SU-DHL-6 (cell line): Measurements from ENCODE around the gene NLGN1.

Source experiments
- CTCF ChIP-seq: fragments of 200-600 bp; sonication (generic); IDR thresholded peaks from one replicate; pipeline ENCODE4 v1.5.1; 2017; ENCODE audit warnings: antibody characterized with exemption, mild to moderate bottlenecking, low read length, moderate library complexity; ENCODE audit not compliant: insufficient read depth, poor library complexity, severe bottlenecking
- EZH2phosphoT487 ChIP-seq: fragments of 200-600 bp; sonication (generic), shearing (Covaris generic); conservative IDR thresholded peaks from 2 replicates; pipeline ENCODE4 v1.6.1; 2018; ENCODE audit warnings: mild to moderate bottlenecking, antibody characterized with exemption, low read length, moderate library complexity, mixed read lengths

GRCh38 chr3:174102274-174102673, 704.7 kb downstream of the NLGN1 start:
- no peak for TF ChIP-seq CTCF
- no peak for TF ChIP-seq EZH2phosphoT487
